Gastroesophageal sphincter (tissue), 4 donors: ENCODE data around the gene UBXN10. TPM values are rescaled to one million over a fixed set of nuclear protein-coding genes. Genes with fewer than 3 reads are reported as not detected.

Experiments used
- ATAC-seq: fragments of 150-250 bp; one replicate; pipeline ENCODE4 v1.9.1; 2016; ENCODE audit warnings: mild to moderate bottlenecking, moderate library complexity
- H3K27ac ChIP-seq, 4 donors: fragments of 200-600 bp; sonication (generic) in 3 of 4; 1 replicate in 3 of 4; 2 replicates in 1 of 4; pipeline ENCODE4 v1.5.1; 2016 to 2019
- H3K27me3 ChIP-seq: fragments of 200-600 bp; sonication (generic); one replicate; pipeline ENCODE4 v1.5.1; 2019
- H3K36me3 ChIP-seq, 2 donors: fragments of 200-600 bp; sonication (generic); one replicate each; pipeline ENCODE4 v1.5.1; 2019; ENCODE audit warnings: control low read depth in 1 of 2
- H3K4me1 ChIP-seq, 3 donors: fragments of 200-600 bp; sonication (generic); 1 replicate in 2 of 3; 2 replicates in 1 of 3; pipeline ENCODE4 v1.5.1; 2016 to 2019; ENCODE audit warnings: control low read depth in 2 of 3
- H3K4me3 ChIP-seq, 2 donors: fragments of 200-600 bp; sonication (generic); one replicate each; pipeline ENCODE4 v1.5.1; 2019; ENCODE audit warnings: mild to moderate bottlenecking in 1 of 2, moderate library complexity in 1 of 2
- H3K9me3 ChIP-seq, 3 donors: fragments of 200-600 bp; sonication (generic); one replicate each; pipeline ENCODE4 v1.5.1; 2017 to 2019; ENCODE audit warnings: control low read depth in 2 of 3
- EP300 ChIP-seq: sonication (generic); formaldehyde crosslinking; IDR thresholded peaks from one replicate; pipeline ENCODE4 v1.6.1; 2017; ENCODE audit warnings: antibody characterized with exemption, mild to moderate bottlenecking
- POLR2A ChIP-seq, 2 donors: fragments of 450-650 bp; IDR thresholded peaks; one replicate each; pipeline ENCODE4 v1.6.1; 2017; ENCODE audit warnings: antibody characterized with exemption in 2 of 2, mild to moderate bottlenecking in 2 of 2, moderate library complexity in 1 of 2
- POLR2AphosphoS5 ChIP-seq: sonication (generic); formaldehyde crosslinking; IDR thresholded peaks from one replicate; pipeline ENCODE4 v1.6.1; 2017; ENCODE audit warnings: antibody characterized with exemption
- WGBS, 2 donors: methylation state at CpG; one replicate each; pipeline ENCODE4 v1.1.5; 2018; ENCODE audit warnings: low coverage in 1 of 2; 5-methylcytosine and 5-hydroxymethylcytosine counted together
- total RNA-seq, 4 donors: library from RNA; depleted of rRNA; stranded (reverse); fragments of >200 nt; gene quantifications; one replicate each; pipeline ENCODE4 v1.1.0, GENCODE V29; 2016
- TF ChIP-seq, protein P1 (sequence below), 4 experiments: fragments of 200-600 bp in 2 of 4; fragments of 450-650 bp in 2 of 4; sonication (generic) in 1 of 4; IDR thresholded peaks; one replicate each; pipeline ENCODE4 v1.5.1; 2017 to 2019; ENCODE audit warnings: antibody characterized with exemption in 4 of 4, mild to moderate bottlenecking in 2 of 4, moderate library complexity in 2 of 4

The UBXN10 gene
- total RNA-seq, 4 donors from 2014 or later: 9.2 to 27.9 (median 18.8) TPM

DNA sequence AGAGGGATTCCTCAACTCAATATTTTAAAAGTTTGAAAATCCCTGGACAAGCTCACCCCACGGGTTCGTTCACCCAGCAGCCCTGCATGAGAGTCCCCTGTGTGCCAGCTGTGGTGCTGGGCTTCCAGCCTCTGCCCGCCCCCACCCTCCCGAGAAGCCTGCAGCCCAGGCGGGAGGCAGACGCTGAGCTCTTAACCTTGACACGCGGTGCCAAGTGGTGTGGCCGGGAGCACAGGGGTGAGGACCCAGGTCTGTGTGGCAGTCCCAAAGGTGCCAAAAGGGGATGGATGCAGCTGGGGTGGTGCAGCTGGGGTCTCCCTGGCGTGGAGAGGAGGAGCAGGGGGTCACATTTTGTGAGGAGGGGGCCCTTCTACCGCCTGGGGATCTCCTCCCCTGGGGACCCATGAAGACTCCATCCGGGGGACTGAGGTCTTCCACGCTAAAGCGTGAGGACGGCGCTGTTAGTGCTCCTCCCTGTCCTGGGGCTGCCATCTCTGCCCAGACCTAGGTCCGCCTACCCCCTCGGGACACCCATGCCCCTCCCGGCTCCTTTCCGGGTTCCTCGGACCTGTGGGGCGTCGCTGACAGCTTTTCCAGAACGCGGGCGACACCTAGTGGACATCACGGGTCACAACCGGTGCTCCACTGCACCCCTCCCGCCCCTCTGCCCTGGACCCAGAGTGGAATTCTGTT, 33.8 kb upstream of the UBXN10 start:
- H3K4me3 ChIP-seq: peak overlapping the region in 1 of 2 donors; percentile 52
- no CpG with 5 or more reads among the region's 29 CpGs for WGBS, 2 donors
- no peaks in the 10 kb centered on the region for H3K9me3 ChIP-seq
- no peaks in the 10 kb centered on the region for H3K36me3 ChIP-seq
- TF ChIP-seq POLR2AphosphoS5: peak; percentile 12
- TF ChIP-seq, protein P1, sequence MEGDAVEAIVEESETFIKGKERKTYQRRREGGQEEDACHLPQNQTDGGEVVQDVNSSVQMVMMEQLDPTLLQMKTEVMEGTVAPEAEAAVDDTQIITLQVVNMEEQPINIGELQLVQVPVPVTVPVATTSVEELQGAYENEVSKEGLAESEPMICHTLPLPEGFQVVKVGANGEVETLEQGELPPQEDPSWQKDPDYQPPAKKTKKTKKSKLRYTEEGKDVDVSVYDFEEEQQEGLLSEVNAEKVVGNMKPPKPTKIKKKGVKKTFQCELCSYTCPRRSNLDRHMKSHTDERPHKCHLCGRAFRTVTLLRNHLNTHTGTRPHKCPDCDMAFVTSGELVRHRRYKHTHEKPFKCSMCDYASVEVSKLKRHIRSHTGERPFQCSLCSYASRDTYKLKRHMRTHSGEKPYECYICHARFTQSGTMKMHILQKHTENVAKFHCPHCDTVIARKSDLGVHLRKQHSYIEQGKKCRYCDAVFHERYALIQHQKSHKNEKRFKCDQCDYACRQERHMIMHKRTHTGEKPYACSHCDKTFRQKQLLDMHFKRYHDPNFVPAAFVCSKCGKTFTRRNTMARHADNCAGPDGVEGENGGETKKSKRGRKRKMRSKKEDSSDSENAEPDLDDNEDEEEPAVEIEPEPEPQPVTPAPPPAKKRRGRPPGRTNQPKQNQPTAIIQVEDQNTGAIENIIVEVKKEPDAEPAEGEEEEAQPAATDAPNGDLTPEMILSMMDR (IDR thresholded peaks at IDR 0.05): peak in 3 of 4 experiments; percentile 94 to 98 (median 96)
- no peak for TF ChIP-seq POLR2A (IDR thresholded peaks at IDR 0.05)
- peak overlapping the region in 2 of 4 donors; percentile 17 to 39 for H3K27ac ChIP-seq
- H3K27me3 ChIP-seq: no peaks in the 10 kb centered on the region
- peaks cover 0 to 16% (median 10%) of the 10 kb centered on the region in 3 donors for H3K4me1 ChIP-seq
- ATAC-seq: peak; percentile 90

DNA sequence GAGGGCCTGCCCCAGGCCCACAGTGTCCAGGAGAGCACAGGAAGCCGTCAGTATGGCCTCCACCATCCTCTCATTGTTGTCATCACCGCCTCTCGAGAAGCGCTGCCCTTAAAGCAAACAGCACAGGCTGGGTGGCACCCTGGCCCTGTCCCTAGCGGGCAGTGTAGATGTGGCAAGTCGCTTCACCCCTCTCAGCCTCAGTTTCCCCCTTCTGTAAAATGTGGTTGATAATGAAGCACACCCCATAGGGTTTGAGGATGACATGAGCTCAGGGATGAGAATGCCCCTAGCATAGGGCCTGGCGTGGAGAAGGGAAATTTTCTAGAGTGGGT, 33.3 kb upstream of the UBXN10 start:
- Histone ChIP-seq H3K36me3 (no peaks in the 10 kb centered on the region), H3K27ac (peak overlapping the region in 2 of 4 donors; percentile 17 to 39), H3K4me1 (peaks cover 0 to 16% (median 10%) of the 10 kb centered on the region in 3 donors), H3K9me3 (no peaks in the 10 kb centered on the region), H3K4me3 (peak overlapping the region in 1 of 2 donors; percentile 52), H3K27me3 (no peaks in the 10 kb centered on the region)
- TF ChIP-seq, protein P1 (IDR thresholded peaks at IDR 0.05): no peak
- TF ChIP-seq EP300: no peak
- no peak for TF ChIP-seq POLR2A (IDR thresholded peaks at IDR 0.05)
- no peak for TF ChIP-seq POLR2AphosphoS5
- no peak for ATAC-seq
- WGBS, 2 donors: 8 to 60% methylated on average over 1 to 2 of the region's 7 CpGs

DNA sequence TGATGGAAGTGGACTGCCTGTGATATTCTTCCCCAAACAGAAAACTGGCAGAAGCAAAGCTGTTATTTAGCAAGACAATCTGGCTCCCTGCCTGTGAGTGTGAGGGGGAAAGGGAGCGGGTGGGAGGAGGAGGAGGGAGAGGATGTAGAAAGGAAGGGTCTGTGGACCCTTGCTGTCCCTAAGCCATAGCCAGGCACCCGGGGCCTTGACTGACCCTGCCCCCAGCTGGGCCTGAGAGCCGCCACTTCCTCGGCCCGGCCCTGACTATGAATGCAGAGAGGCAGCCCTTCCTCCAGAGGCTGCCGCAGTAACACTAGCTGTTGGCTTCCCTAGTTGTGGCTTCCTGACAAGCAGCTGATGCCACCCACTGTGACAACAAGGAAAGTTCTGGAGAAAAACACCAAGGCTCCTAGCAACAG, 32.9 kb upstream of the UBXN10 start:
- Histone ChIP-seq H3K4me3 (no peak overlapping the region), H3K9me3 (no peaks in the 10 kb centered on the region), H3K27ac (peak overlapping the region in 2 of 4 donors; percentile 17 to 39), H3K36me3 (no peaks in the 10 kb centered on the region), H3K27me3 (no peaks in the 10 kb centered on the region), H3K4me1 (peaks cover 0 to 16% (median 10%) of the 10 kb centered on the region in 3 donors)
- TF ChIP-seq, protein P1 (IDR thresholded peaks at IDR 0.05): no peak
- TF ChIP-seq EP300: no peak
- no peak for TF ChIP-seq POLR2AphosphoS5
- TF ChIP-seq POLR2A (IDR thresholded peaks at IDR 0.05): no peak
- WGBS, 2 donors: 0 to 72% methylated on average over 1 to 6 of the region's 6 CpGs
- peak; percentile 41 for ATAC-seq

DNA sequence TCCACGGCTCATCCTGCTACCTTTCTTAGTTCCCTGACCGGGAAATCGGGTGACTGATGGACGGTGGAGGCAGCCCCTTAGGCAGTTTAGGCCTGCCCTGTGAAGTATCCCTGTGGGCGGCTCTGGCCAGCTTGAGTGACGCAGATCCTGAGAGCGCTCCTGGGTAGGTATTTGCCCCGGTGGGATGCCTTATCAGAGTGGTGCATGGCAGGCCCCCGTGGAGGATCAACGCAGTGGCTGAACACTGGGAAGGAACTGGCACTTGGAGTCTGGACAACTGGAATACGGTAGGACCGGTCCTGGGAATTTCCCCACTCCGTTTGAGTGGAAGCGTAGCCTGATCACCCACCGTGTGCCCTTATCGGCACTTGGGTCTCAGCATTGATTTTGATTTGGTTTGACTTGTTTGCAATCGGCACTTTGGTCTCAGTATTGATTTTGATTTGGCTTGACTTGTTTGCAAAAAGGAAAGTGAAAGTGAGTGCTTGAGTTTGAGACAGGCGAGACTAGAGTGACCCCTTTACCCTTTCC, 31.5 kb upstream of the UBXN10 start:
- H3K4me1 ChIP-seq: peaks cover 0 to 16% (median 10%) of the 10 kb centered on the region in 3 donors
- WGBS, 2 donors: 50 to 64% methylated on average over 1 to 3 of the region's 18 CpGs
- peak overlapping the region in 1 of 4 donors; percentile 24 for H3K27ac ChIP-seq
- TF ChIP-seq POLR2AphosphoS5 (no peak), EP300 (no peak), POLR2A (IDR thresholded peaks at IDR 0.05) (no peak)
- TF ChIP-seq, protein P1 (IDR thresholded peaks at IDR 0.05): no peak
- peaks cover 0 to 11% (median 0%) of the 10 kb centered on the region in 3 donors for H3K9me3 ChIP-seq
- H3K36me3 ChIP-seq: no peaks in the 10 kb centered on the region
- ATAC-seq: no peak
- H3K4me3 ChIP-seq: no peak overlapping the region
- no peaks in the 10 kb centered on the region for H3K27me3 ChIP-seq
